ENCODE measurements around the gene IL23R.
"Not testable (repeated sequence)": the region's sequence is repeated elsewhere in the genome, so short reads cannot be mapped to it uniquely, and the experiment has no call there.

Gene IL23R

GRCh38 chr1:67201891-67202290 is 35.6 kb downstream of the IL23R start:
- no peak for DNase-seq

GRCh38 chr1:67204298-67204980 is 38.2 kb downstream of the IL23R start:
- no peak for DNase-seq

GRCh38 chr1:67207398-67207797 is 41.1 kb downstream of the IL23R start:
- not testable (repeated sequence) for DNase-seq

DNA sequence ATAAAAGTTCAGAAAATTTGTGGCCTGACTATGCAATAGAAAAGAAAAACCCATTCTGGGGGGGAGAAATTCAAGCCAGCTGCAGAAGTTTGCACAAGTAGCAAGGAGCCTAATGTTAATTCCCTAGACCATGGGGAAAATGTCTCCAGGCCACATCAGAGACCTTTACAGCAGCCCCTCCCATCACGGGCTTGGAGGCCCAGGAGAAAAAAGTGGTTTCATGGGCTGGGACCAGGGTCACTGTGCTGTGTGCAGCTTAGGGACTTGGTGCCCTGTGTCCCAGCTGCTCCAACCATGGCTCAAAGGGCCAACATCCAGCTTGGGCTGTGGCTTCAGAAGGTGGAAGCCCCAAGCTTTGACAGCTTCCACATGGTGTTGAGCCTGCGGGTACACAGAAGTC is 42.0 kb downstream of the IL23R start:
- no peak for DNase-seq

- no peak for DNase-seq
These were observed 43.3 kb downstream of the IL23R start for GRCh38 chr1:67209521-67209920.

DNA sequence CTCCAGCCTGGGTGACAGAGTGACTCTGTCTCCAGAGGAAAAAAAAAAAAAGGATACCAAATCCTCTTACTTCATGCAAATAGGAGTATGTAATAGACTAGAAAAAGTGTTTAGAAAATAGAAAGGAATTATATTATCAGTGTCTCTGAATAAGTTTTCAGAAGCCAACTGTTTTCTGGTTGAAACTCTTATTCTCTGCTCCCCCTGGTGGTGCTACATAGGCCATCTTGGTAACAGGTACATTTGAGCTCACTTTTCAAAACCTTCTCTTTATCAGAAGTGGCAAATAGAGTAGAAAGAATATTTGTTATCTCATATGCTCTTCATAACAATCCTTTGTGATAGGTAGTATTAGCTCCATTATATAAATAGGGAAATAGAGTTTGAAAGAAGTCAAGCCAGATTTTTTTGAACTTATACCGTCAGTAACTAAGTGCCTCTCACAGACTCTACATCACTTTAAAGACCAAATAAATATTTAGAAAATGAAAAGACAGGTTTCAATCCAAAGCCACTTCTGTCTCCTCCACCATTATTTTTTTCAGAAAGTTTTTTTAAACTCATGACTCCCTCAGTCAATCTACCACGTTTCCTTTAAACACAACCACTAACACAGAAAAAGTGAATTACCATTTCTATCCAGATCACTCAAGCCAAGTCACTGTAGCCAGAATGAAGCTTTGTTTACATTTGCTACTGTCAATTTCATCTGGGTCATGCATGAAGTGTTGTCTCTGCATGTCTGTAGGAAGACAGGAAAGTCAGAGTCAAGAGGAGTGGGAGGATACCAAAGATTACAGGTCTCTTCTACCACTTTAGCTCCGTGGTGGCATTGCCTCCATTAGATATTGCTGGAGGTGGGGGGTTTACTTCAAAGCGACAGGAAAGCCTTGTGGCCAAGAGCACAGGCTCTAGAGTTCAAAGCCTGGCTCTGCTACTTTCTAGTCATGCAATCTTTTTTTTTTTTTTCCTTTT is 45.6 kb downstream of the IL23R start:
- DNase-seq = peak; percentile 13

DNA sequence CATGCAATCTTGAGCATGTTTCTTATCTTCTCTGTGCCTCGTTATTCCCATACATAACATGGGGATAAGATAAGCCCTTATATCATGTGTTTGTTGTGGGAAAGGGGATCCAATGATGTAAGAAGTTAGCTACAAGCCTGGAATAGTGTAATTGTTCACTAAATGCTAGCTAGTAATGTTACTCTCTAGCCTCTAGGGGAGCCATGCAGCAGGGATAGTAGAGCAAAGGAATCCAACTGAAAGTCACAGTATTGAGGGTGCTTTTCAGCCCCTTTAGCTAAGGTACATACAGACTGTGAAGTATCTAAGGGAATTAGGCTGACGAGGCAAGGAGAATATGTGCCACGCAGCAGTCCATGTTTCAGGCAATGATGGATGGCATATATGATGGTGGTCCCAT is 46.9 kb downstream of the IL23R start:
- no peak for DNase-seq

DNA sequence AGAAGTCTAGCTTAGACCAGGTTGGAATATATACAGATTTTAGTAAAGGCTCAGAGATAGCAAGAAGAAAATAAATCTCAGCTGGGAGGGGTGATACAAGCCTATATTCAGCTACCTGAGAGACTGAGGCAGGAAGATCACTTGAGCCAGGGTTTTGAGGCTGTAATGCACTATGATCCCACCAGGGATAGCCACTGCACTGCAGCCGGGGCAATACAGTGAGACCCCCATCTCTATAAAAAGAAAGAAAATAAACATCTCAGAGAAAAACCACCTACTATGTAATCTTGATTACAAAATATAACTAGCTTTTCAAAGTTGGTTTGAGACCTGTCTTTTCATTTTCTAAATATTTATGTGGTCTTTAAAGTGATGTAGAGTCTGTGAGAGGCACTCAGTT is 47.7 kb downstream of the IL23R start:
- DNase-seq = no peak

GRCh38 chr1:67214420-67215174 is 48.3 kb downstream of the IL23R start:
- peak; percentile 2 for DNase-seq

- no peak for DNase-seq
These were observed 50.1 kb downstream of the IL23R start for GRCh38 chr1:67216401-67216800.

DNA sequence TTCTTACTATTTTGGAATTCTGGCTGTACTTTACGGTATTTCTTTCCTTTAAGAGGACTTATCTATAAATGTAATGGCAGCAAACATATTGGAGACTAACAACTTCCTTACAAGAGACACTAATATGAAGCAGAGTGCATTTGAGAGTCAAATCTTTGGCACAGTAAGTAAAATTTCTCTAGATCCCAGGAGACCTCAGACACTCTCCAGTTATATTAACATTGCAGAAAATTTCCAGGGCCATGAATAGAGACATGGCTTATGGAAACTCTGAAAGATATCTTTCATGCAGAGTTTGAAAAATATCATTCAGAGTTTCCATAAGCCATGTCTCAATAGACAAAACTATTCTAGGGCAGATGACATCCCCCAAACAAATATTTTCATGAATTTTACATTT is 51.2 kb downstream of the IL23R start:
- no peak for DNase-seq

GRCh38 chr1:67217938-67218337 is 51.7 kb downstream of the IL23R start:
- DNase-seq = no peak

DNA sequence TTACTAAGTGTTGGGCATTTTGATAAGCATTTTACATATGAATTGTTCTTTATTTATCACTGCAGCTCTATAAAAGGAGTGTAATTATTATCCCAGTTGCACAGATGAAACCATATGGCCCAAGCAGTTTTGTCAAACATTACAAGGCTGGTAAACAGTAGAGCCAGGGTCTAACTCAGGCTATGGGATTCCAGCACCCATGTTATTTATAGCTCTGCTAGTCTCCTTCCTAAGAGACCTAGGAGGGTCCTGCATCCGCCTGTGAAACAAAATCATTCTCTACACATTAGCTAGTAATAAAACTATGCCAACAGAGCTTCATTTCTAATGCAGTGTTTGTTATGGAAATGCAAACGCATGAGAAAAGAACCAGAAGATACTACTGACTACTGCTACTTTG is 58.6 kb downstream of the IL23R start:
- DNase-seq = peak; percentile 47

GRCh38 chr1:67226688-67227087 is 60.4 kb downstream of the IL23R start:
- DNase-seq = no peak

- no peak for DNase-seq
These were observed 60.9 kb downstream of the IL23R start for GRCh38 chr1:67227196-67227595.

- DNase-seq = no peak
These were observed 62.5 kb downstream of the IL23R start for GRCh38 chr1:67228791-67229190.

DNA sequence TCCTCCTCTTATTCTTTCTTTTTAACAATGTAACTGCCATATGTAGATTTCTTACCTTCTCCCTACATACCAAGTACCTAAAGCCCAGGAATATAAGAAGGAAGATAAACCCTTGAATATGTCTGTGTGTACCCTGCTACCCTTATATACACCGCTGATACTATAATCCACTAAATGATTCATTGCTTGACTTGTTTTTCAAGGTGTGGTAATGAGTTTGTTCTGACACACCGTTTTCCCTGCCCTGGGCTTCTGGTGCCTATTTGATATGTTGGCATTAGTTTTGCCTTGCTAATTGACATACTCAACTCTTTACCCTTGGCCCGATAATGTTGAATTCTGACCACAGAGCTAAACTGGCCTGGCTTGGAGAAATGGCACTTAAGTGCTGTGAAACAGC is 64.3 kb downstream of the IL23R start:
- no peak for DNase-seq

DNA sequence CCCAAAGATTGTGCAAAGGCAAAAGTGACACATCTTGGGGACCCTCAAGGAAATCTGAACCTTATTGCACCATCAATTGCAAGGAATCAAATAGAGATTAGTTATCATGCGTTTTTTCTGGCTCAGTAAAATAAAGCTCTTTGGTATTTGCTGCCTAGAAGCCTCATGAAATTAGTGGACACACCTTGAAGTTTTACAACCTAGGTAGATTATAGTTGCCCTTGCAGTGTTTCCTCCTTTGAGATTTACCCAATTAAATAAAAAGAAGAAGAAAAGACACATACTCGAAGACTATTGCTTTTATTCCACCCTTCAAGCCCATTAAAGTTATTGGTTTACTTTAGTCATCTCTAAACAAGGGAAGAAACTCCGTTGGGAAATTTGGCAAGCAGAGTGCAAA is 70.0 kb downstream of the IL23R start:
- no peak for DNase-seq

DNA sequence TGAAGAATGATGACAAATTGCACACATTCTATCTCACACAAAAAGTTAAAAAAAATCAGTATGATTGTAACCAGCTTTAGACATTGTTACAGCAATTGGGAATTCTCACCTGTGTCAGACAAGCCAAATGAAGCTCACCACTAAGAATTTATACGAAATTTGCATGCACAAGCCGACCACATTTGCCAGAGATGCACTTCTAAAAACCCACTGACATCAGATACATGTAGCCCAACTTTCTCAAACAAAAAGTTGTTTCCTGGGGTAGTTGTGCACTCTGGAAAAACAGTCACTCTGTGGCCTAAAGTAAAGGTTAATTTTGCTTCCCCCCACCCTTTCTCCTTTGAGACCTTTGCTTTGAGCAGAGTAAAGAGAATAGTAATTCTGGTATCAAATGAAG is 73.5 kb downstream of the IL23R start:
- DNase-seq = no peak

DNA sequence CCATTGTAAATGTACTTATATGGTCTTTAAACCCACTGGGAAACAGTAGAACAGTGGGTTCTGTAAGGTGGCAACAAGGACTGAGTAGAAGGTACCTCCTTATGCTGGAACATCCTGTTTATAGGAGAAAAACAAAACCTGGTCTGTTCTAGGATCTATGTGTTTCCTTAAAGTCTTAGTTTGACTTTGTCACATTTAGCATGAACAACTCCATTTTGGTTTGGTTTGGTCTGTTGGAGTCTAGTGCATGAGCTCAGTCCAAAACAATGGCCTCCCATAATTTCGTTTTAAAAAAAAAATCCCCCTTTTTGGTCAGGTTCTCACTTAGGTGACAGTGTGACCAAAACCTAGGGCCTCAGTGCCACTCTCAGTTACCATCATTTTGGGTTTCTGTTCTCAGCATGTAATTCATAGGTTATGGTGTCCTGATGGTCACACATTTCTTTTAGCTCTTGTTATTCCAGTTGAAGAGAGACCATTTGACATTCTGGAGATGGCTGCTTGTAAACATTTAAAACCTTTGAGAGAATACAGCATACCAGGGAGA is 75.0 kb downstream of the IL23R start:
- DNase-seq = no peak

DNA sequence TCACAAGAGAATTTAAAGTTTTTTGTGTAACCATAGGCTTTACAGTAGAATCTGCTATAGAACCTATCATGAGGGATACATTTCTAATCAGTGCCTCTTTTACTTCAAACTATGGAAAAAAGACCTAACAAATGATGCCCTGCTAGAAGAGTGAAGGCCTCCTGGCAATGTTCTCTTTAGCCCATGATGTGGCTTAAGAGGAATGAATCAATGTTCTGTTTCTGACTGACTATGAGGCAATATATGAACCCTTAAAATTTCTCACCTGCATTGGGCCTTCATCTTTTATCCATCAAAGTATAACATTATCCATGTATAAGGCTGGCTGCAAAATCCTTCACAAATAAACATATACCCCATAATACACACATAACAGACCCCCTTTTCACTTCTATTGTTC is 75.8 kb downstream of the IL23R start:
- DNase-seq = no peak

DNA sequence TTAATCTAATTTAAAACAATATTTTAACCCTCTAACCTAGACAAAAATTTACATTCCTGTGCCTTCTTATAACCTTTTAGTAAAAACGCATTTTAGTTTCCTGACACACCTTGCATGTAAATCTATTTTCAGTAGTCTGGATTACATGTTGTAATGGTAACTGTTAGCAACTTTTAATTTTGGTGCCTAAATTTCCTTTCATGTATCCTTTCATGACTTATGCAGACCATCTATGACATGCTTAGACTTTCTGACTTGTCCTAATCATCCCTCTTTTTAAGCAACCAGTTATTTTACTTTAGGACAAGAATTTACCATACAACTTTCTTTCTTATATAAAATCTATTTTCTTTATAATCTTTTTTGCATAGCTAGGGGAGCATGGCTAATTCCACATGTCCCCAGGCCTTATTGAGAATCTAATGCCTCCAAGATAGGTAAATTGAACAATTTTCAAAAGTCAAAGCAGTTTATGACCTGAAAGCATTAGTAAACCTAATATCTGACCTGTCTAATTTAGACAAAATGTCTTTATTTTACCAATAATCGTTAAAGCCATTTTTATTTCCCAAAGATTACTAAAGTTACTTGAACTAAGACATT is 83.9 kb downstream of the IL23R start:
- DNase-seq = no peak
